Panc1 (cell line): ENCODE data around the gene NGB.

Experiments
- CTCF ChIP-seq: fragments of 450-650 bp; IDR thresholded peaks from 2 replicates; pipeline ENCODE4 v1.5.1; 2017; ENCODE audit warnings: mild to moderate bottlenecking
- REST ChIP-seq, 2 experiments: IDR thresholded peaks; 2 replicates each; pipeline ENCODE4 v1.6.1; 2011 to 2012; ENCODE audit warnings: low read depth in 2 of 2, control low read depth in 1 of 2, low read length in 1 of 2, mild to moderate bottlenecking in 1 of 2, moderate library complexity in 1 of 2; ENCODE audit not compliant: insufficient read depth in 1 of 2
- TCF7L2 ChIP-seq: IDR thresholded peaks from 2 replicates; pipeline ENCODE4 v1.6.1; 2011; ENCODE audit warnings: mild to moderate bottlenecking, low read depth, low read length, inconsistent platforms

GRCh38 chr14:77248666-77249065 is 22.3 kb downstream of the NGB start:
- no peak for TF ChIP-seq CTCF
- no peak for TF ChIP-seq TCF7L2
- no peak for TF ChIP-seq REST (IDR thresholded peaks at IDR 0.05; ENCODE audit: insufficient read depth in 1 of 2, low read depth in 2 of 2, low read length in 1 of 2)
